Brain microvascular endothelial cell (primary cell): ENCODE results near the gene CDH13.
A peak's percentile ranks its signal among the peaks of the same experiment; 100 is the strongest.

Experiments used
- DNase-seq: peaks from one replicate; pipeline ENCODE4 v3.0.0-alpha.2; 2020
- H3K27ac ChIP-seq: fragments of 250-450 bp; sonication (Bioruptor Pico); 2 replicates; pipeline ENCODE4 v1.5.1; 2020; ENCODE audit warnings: mild to moderate bottlenecking, moderate library complexity
- H3K27me3 ChIP-seq: fragments of 250-450 bp; sonication (Bioruptor Pico); replicated peaks from 2 replicates; pipeline ENCODE4 v1.5.1; 2020; ENCODE audit warnings: mild to moderate bottlenecking
- H3K36me3 ChIP-seq: fragments of 250-450 bp; sonication (Bioruptor Pico); replicated peaks from 2 replicates; pipeline ENCODE4 v1.5.1; 2020; ENCODE audit warnings: mild to moderate bottlenecking
- H3K4me3 ChIP-seq: 2 replicates; pipeline ENCODE4 v1.5.1; 2011; ENCODE audit warnings: low read depth, mild to moderate bottlenecking, control low read depth, low read length, moderate library complexity
- in situ Hi-C: cut with HindIII; loops from 2 replicates; pipeline ENCODE4 v1.10.0; 2017; ENCODE audit warnings: low sequenced_read_pairs, low pct_ligation_motif_present
- TF ChIP-seq, protein P1 (sequence below): IDR thresholded peaks from 2 replicates; pipeline ENCODE4 v1.5.1; 2011; ENCODE audit warnings: low read depth, mild to moderate bottlenecking, moderate library complexity, low read length, control low read depth, inconsistent platforms; ENCODE audit errors: missing control alignments

Gene CDH13

DNA sequence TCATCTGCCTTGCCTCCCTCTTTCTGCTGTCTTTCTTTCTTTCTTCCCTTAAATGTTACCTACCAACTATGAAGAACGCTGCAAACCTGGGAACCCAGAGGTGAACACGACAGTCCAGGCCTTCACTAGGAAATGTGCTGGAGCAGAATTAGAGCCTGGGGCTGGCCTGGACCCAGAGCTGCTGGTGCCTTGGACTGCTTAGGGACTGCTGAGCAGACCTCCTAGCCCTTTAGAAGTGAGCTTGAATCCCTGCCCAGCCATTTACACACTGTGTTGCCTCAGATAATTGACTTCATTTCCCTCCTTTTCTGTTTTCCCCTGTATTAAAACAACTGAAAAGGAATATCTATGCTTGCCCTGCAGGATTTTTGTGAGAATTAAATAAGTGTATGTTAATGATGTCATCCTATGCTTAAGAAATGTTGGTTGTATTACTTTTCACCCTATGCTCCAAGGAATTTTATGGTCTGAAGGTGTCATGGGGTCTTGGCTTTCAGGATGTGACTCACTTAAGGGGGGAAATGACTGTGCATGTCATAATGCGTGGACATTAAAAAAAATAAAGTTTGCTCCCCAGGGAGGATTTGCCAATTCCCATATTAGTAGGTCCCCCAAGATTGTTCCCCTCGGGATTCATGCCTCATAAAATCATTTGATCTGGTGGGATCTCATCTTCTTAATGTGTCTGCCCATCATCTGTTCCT lies 11.5 kb downstream of the CDH13 start:
- no peaks in the 10 kb centered on the region for H3K27me3 ChIP-seq
- TF ChIP-seq, protein P1, sequence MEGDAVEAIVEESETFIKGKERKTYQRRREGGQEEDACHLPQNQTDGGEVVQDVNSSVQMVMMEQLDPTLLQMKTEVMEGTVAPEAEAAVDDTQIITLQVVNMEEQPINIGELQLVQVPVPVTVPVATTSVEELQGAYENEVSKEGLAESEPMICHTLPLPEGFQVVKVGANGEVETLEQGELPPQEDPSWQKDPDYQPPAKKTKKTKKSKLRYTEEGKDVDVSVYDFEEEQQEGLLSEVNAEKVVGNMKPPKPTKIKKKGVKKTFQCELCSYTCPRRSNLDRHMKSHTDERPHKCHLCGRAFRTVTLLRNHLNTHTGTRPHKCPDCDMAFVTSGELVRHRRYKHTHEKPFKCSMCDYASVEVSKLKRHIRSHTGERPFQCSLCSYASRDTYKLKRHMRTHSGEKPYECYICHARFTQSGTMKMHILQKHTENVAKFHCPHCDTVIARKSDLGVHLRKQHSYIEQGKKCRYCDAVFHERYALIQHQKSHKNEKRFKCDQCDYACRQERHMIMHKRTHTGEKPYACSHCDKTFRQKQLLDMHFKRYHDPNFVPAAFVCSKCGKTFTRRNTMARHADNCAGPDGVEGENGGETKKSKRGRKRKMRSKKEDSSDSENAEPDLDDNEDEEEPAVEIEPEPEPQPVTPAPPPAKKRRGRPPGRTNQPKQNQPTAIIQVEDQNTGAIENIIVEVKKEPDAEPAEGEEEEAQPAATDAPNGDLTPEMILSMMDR: no peak
- in situ Hi-C loops: loop anchor here (25.0 kb wide), 1 partner anchor 424 kb away; no protein-coding TSS in a partner anchor
- H3K4me3 ChIP-seq: no peak overlapping the region
- H3K36me3 ChIP-seq: no peaks in the 10 kb centered on the region
- peak overlapping the region; percentile 93 for H3K27ac ChIP-seq
- DNase-seq: peak; percentile 88

DNA sequence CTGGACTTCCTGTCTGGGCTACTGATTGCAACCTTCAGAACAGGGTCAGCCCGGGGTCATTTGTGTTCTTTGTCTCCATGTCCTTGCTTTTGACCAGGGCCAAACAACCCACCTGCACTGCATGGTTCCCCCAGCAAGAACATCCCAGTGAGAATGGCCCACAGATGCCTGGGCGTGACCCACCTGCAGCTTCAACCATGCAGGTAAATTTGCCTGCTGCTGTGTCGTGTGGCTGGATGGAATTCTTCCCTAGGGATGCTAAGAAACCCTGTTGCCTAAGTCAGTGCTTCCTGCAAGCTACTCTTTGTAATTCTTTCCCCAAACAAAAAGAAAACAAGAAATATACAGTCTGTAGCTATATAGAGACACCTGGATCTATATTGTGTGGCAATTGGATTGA lies 12.5 kb downstream of the CDH13 start:
- DNase-seq: no peak
- H3K27ac ChIP-seq: peak overlapping the region; percentile 93
- in situ Hi-C loops: loop anchor here (25.0 kb wide), 1 partner anchor 423 kb away; no protein-coding TSS in a partner anchor
- TF ChIP-seq, protein P1: no peak
- H3K36me3 ChIP-seq: no peaks in the 10 kb centered on the region
- H3K4me3 ChIP-seq: no peak overlapping the region
- no peaks in the 10 kb centered on the region for H3K27me3 ChIP-seq

DNA sequence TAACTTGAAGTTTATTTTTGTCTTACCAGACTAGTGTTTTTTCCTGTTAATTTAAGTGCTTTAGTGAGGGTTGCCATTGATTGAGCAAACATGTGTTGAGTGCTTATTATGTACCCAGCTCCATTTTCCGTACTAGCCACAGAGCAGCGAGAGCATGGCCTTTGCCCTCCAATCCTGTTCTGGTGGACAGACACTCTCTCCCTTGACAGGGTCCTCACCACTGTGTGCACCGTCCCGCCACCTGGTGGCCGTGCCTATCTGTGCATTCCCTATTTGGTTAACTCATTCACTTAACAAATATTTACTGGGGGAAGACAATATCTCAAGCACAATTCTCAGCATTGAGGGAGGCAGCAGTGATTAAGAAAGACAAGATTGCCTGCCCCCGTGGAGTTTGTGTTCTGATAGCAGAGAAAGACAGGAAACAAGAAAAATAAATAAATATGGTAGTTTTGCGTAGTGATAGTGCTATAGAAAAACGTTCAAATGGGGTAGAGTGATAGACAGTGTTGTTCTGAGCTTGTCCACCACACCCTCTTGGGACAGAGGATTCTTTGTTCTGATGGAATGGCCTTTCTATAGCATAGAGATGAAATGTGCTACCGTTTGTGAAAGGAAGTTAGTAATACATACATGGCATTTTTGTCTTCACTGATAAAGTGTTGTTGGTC lies 13.0 kb downstream of the CDH13 start:
- DNase-seq: peak; percentile 81
- H3K4me3 ChIP-seq: no peak overlapping the region
- in situ Hi-C loops: loop anchor here (25.0 kb wide), 1 partner anchor 422 kb away; no protein-coding TSS in a partner anchor
- H3K27ac ChIP-seq: peak overlapping the region; percentile 93
- TF ChIP-seq, protein P1: peak; percentile 91
- H3K36me3 ChIP-seq: no peaks in the 10 kb centered on the region
- H3K27me3 ChIP-seq: no peaks in the 10 kb centered on the region

DNA sequence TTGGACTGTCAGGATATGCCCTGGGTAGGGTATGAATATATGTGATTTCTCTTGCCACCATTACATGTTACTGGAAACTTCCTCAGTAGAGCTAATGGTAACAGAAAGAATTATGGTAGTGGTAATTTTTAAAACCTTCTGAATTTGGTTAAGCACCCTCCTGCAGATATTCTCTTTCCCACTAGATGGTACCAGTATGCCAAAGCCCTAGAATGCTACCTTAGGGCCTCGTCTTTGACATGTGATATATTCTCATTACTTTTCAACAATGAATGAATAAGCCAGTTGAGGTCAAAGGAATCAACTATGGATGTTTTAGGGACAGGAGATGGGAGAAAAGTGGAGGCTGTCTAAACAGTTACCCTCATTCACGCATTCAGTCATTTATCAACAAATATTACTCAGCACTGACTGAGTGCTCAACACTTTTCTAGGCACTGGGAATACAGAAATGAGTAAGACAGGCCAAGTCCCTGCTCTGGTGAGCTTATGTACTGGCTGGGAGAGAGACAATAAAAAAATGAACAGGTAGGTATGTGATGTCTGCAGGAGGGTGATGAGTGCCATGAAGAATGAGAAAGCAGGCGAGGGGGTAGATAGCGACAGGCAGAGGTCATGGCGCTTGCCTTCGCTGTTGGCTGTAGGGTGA lies 14.7 kb downstream of the CDH13 start:
- no peak for DNase-seq
- Histone ChIP-seq H3K27me3 (no peaks in the 10 kb centered on the region), H3K4me3 (no peak overlapping the region), H3K27ac (peak overlapping the region; percentile 93), H3K36me3 (no peaks in the 10 kb centered on the region)
- TF ChIP-seq, protein P1: peak; percentile 63
- in situ Hi-C loops: loop anchor here (25.0 kb wide), 1 partner anchor 421 kb away; no protein-coding TSS in a partner anchor

DNA sequence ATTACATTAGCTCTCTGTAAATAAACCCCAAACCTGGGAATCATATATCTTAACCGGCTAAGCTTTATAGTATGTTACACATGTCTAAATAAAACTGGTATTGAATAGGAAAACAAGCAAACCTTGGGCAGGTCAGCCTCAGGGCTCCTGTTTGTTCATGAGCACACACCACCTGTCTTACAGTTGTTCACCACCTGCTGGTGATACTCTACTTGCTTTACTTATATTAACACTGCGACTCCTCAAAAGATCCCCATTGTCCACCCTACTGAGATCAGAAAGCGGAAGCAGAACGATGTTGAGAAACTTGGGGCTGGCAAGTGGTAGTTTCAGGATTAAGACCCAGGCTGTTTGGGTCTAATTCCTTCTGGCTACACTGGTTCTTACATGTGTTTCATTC lies 16.4 kb downstream of the CDH13 start:
- no peak overlapping the region for H3K4me3 ChIP-seq
- in situ Hi-C loops: loop anchor here (25.0 kb wide), 1 partner anchor 419 kb away; no protein-coding TSS in a partner anchor
- H3K27me3 ChIP-seq: no peaks in the 10 kb centered on the region
- DNase-seq: no peak
- no peak overlapping the region for H3K27ac ChIP-seq
- TF ChIP-seq, protein P1: no peak
- H3K36me3 ChIP-seq: no peaks in the 10 kb centered on the region
